Uterus (tissue), 2 donors: ENCODE measurements around the gene NT5C2.

Experiments
- CTCF ChIP-seq, 4 experiments: fragments of 200-600 bp in 2 of 4; fragments of 450-650 bp in 2 of 4; sonication (generic) in 2 of 4; IDR thresholded peaks; one replicate each; pipeline ENCODE4 v1.5.1; 2016 to 2019; ENCODE audit warnings: antibody characterized with exemption in 4 of 4, mild to moderate bottlenecking in 2 of 4, moderate library complexity in 1 of 4
- POLR2A ChIP-seq, 2 donors: fragments of 450-650 bp; IDR thresholded peaks; one replicate each; pipeline ENCODE4 v1.6.1; 2016; ENCODE audit warnings: antibody characterized with exemption in 2 of 2, mild to moderate bottlenecking in 1 of 2, moderate library complexity in 1 of 2

- TF ChIP-seq CTCF (IDR thresholded peaks at IDR 0.05), result no peak
- TF ChIP-seq POLR2A (IDR thresholded peaks at IDR 0.05), result no peak
These were observed 4.1 kb upstream of the NT5C2 start for GRCh38 chr10:103197174-103197573.
